Fibroblast of pulmonary artery (primary cell): ENCODE measurements around the gene TTC27.
"Not testable (repeated sequence)": the region's sequence is repeated elsewhere in the genome, so short reads cannot be mapped to it uniquely, and the experiment has no call there.

Experiments
- DNase-seq: peaks from one replicate; pipeline ENCODE4 v3.0.0-alpha.2; 2010; ENCODE audit warnings: low read depth
- H3K4me3 ChIP-seq: replicated peaks from 2 replicates; pipeline ENCODE4 v1.5.1; 2011; ENCODE audit warnings: low read depth, mild to moderate bottlenecking, control low read depth, low read length, moderate library complexity
- CTCF ChIP-seq: IDR thresholded peaks from 2 replicates; pipeline ENCODE4 v1.5.1; 2011; ENCODE audit warnings: mild to moderate bottlenecking, control low read depth, low read length, inconsistent platforms; ENCODE audit errors: missing control alignments

Gene TTC27

GRCh38 chr2:32748158-32748557 lies 120.3 kb downstream of the TTC27 start:
- no peak for TF ChIP-seq CTCF
- H3K4me3 ChIP-seq = no peak overlapping the region
- DNase-seq = no peak

GRCh38 chr2:32750880-32751279 lies 123.0 kb downstream of the TTC27 start:
- no peak for DNase-seq
- no peak for TF ChIP-seq CTCF
- H3K4me3 ChIP-seq = no peak overlapping the region

- no peak overlapping the region for H3K4me3 ChIP-seq
- TF ChIP-seq CTCF = no peak
- peak; percentile 46 for DNase-seq
Observed at GRCh38 chr2:32752205-32752604, 124.4 kb downstream of the TTC27 start.

GRCh38 chr2:32752952-32753351 lies 125.1 kb downstream of the TTC27 start:
- H3K4me3 ChIP-seq = no peak overlapping the region
- TF ChIP-seq CTCF = no peak
- no peak for DNase-seq

- DNase-seq, H3K4me3 ChIP-seq: not testable (repeated sequence)
Observed at GRCh38 chr2:32754676-32755075, 126.8 kb downstream of the TTC27 start.

GRCh38 chr2:32755666-32756065 lies 127.8 kb downstream of the TTC27 start:
- TF ChIP-seq CTCF = no peak
- DNase-seq = no peak

GRCh38 chr2:32756074-32756727 lies 128.4 kb downstream of the TTC27 start:
- H3K4me3 ChIP-seq = no peak overlapping the region
- no peak for TF ChIP-seq CTCF
- DNase-seq = no peak

More at GRCh38 chr2:32755666-32756065, 127.8 kb downstream of the TTC27 start:
- no peak overlapping the region for H3K4me3 ChIP-seq

- H3K4me3 ChIP-seq = no peak overlapping the region
- TF ChIP-seq CTCF = no peak
- no peak for DNase-seq
Observed at GRCh38 chr2:32758232-32758631, 130.4 kb downstream of the TTC27 start.
